ENCODE results near the gene CCP110.
A peak's percentile ranks its signal among the peaks of the same experiment; 100 is the strongest.
"Not testable (repeated sequence)": the region's sequence is repeated elsewhere in the genome, so short reads cannot be mapped to it uniquely, and the experiment has no call there.

CCP110 gene

DNA sequence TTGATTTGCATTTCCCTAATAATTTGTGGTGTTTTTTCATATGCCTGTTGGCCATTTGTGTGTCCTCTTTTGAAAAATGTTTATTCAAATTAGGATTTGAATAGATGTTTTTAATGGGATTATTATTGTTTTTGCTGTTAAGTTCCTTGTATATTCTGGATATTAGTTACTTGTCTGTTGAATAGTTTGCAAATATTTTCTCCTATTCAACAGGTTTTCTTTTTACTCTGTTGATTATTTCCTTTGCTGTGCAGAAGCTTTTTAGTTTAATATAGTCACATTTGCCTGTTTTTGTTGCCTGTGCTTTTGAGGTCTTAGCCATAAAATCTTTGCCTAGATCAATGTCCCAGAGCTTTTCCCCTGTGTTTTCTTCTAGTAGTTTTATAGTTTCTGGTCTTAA lies 11.4 kb upstream of the CCP110 start:
- no peak for DNase-seq

DNA sequence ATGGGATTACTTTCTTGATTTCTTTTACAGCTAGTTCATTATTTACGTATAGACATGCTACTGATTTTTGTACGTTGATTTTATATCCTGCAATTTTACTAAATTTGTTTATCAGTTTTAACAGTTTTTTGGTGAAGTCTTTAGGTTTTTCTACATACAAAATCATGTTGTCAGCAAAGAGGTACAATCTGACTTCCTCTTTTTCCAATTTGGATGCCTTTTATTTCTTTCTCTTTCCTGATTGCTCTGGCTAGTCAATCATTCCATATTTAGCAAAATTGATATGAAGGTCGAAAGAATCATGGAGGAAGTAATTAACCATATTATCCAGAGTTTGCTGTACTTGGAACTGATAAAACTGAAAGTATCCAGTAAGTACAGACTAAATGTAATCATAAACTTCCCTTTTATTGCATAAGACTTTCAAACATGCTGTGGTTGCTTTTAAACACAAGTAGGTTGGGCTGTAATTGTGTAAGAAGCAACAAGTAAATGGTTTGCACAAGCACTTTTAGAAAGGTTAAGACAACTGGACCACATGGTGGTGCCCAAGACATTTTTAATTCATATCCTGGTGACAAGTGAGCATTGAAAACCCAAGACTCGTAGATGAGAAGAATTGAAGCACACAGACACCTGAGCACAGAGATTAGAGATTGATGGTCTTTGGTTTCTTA lies 10.2 kb upstream of the CCP110 start:
- no peak for DNase-seq

- no peak for DNase-seq
Measured at GRCh38 chr16:19515757-19516156, 8.0 kb upstream of the CCP110 start.

DNA sequence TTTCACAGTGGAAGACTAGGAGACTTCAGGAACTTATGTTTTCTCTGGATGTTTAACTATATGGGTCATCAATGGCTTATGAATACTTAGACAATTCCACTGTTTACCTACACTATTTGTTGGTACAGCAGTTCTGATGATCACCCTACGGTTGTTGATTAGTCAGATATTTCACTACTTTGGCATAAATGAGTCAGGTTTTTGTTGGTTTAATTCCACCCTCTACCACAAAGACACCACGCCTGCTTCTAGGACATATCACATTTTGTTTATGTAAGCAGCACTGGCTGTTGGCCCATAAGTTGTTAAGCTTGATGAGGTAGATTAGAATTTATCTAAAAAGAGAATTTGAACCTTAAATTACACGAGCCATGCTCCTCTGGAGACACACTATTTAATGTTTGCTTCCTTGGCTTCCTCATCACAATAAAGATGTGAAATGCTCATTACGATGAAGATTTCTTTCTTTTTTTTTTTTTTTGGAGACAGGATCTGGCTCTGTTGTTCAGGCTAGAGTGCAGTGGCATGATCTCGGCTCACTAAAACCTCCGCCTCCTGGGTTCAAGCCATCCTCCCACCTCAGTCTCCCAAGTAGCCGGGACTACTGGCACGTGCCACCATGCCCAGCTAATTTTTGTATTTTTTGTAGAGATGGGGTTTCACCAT lies 6.2 kb upstream of the CCP110 start:
- DNase-seq = no peak

DNA sequence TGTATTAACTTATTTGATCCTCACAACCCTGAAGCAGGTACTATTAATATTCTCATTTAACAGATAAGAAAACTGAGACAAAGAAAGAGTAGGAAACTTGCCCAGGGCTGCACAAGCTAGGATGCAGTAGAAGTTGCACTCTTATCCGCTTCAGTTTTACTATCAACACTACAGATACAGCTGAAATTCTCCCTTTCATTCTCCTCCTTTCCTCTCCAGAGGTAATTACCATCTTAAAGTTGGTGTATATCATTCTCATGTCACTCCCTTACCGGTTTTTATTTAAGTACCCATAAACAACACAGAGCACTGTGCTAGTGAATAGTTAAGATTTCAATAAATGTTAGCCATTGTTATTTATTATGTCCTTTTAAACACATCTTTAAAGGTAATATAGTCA lies 5.4 kb upstream of the CCP110 start:
- no peak for DNase-seq

DNA sequence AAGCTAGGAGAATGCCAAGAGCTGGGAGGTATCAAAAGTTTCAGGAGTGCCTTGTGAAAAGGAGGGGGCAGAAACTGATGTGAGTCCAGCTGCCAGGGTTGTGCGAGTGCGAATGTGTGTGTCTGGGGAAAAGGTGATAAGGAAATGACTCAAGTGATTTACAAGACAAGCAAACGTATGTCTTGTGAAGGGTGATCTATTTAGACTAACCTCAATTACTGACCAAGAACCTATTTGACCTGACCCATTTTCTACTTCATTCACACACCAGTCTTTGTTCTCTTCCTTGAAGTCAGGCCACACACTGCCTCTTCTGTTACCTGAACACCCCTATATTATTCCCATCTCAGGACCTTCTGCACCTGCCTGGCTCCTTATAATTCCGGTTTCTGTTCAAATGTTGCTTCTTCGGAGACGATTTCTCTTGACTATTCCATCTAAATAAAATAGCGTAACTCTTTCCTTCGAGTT lies 2.8 kb upstream of the CCP110 start:
- no peak for DNase-seq

GRCh38 chr16:19521471-19522396 lies 2.0 kb upstream of the CCP110 start, which contains the start of gene GDE1:
GDE1 (minus strand) TSS chr16:19522098; CDS start chr16:19521964, 134 bp downstream.
- peak; percentile 89 for DNase-seq

DNA sequence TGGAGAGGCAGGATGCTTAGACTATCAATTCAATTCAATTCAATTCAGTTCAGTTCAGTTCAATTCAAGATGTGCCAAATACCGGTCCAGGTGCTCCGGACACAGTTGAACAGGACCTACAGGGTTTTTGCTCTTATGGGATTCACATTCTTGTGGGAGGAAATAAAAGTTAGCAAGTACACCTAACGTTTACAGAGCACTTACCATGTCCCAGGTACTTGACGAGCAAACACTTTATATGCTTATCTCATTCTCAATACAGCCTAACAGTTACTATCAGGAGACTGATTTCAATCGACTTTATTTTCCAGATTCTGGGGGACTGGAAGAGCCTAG lies 1.4 kb upstream of the CCP110 start:
- no peak for DNase-seq

DNA sequence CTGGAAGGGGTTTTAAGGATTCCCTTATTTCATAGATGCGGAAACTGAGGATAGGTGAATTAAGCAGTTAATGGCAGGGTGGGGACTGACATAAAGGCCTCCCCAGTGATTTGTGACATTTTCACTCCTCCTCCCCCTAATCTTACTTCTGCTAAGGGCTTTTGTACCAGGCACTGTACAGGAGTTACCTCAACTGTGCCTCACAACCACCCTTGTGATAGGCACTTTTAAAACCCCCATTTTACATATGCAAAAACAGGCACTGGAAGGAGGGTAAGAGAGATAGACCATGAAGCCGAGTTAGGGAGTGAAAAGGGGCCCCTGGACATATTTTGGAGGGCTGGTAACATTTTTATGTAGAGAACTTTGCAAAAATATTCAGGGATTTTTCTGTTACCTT lies 982 bp upstream of the CCP110 start:
- no peak for DNase-seq

GRCh38 chr16:19523184-19523558 lies 571 bp upstream of the CCP110 start:
- no peak for DNase-seq

DNA sequence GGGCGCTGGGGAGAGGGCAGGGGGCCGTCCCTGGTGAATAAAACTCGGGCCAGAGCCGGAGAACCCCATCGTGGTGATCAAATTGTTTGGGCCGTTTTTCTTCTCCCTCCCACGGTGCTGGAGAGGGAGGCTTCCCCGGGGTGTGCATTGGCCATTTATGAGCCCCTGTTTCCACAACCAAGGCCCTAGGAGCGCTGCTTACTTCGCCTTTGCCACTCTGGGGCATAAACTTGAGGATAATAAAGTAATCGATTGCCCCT lies 544 bp downstream of the CCP110 start:
- DNase-seq = no peak

DNA sequence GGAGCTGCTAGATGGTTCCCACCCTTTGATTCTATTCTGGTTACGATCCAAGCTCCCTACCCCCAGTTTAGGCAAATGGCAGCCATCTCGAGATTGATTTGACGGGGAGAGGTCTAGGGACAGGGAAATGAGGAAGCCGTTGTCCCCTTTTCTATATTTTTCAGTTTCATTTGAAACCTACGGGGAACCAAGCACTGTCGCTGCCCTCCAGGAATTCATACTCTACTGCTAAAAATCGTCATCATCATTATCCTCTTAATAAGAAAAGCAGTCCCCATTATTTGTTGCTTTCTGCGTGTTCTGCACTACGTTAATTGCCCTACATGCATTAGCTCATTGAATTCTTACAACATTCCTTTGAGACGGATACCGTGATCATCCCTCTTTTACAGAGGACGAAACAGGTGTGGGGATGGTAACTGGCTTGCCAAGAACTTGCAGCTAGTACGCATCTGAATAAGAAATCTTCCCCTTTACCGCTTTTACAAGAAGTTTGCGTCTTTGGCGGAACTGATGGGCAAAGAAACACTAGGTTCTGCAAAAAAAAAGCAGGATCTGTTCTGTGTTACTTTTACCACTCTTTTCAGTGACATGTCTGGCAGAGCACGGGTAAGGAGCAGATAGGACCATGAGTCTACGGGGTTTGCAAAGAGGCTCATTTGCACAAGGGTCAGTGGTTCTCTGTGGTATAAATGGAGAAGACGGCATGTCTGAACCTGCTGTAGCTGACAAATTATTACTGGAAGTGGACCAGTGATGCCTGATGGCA lies 1.1 kb downstream of the CCP110 start:
- DNase-seq = no peak

- DNase-seq = no peak
Measured at GRCh38 chr16:19525385-19525723, 1.6 kb downstream of the CCP110 start.

DNA sequence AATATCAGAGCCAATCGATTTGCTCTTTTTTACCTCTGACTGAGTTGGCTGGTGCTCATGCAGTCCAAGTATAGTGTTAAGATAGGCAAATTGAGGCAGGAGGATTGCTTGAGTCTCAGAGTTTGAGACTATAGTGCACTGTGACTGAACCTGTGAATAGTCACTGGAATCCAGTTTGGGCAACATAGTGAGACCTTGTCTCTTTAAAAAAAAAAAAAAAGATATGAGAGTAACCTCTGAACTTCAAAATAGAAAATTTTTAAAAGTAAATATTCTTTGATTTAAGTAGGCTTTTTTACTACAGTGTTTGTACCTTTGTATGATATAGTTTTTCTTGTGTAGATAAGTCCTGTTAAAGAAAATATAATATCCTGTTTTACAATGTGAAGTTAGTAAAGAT lies 3.4 kb downstream of the CCP110 start:
- no peak for DNase-seq

GRCh38 chr16:19528666-19529065 lies 4.9 kb downstream of the CCP110 start:
- DNase-seq = no peak

DNA sequence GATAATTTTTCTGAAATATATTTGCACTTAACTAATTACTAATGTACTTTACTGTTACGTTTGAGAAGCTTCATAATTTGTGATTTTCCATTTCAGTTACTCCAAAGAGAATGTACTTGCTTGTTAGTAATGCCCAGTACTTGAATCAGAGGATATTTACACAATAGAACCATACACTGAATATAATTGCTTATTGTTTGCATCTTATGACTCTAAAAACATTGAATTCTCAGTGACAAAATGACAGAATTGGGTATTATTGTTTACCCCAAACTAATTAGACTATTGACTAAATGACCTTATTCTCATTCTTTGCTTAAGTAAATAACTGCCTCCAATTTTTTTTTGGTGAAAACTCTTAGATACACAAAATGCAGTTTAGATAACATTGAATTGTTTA lies 8.9 kb downstream of the CCP110 start:
- DNase-seq = no peak

GRCh38 chr16:19540241-19540970 lies 16.7 kb downstream of the CCP110 start:
- no peak for DNase-seq

GRCh38 chr16:19542138-19542821 lies 18.5 kb downstream of the CCP110 start:
- DNase-seq = no peak

DNA sequence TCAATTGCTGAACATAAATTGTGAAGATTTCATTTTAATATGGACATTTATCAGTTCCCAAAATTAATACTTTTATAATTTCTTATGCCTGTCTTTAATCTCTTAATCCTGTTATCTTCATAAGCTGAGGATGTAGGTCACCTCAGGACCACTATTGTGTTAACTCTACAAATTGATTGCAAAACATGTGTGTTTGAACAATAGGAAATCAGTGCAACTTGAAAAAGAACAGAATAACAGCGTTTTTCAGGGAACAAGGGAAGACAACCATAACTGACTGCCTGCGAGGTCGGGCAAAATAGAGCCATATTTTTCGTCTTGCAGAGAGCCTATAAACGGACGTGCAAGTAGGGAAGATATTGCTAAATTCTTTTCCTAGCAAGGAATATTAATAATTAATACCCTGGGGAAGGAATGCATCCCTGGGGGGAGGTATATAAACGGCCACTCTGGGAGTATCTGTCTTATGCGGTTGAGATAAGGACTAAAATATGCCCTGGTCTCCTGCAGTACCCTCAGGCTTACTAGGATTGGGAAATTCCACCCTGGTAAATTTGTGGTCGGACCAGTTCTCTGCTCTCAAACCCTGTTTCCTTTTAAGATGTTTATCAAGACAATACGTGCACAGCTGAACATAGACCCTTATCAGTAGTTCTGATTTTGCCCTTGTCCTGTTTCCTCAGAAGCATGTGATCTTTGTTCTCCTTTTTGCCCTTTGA lies 19.7 kb downstream of the CCP110 start:
- not testable (repeated sequence) for DNase-seq

DNA sequence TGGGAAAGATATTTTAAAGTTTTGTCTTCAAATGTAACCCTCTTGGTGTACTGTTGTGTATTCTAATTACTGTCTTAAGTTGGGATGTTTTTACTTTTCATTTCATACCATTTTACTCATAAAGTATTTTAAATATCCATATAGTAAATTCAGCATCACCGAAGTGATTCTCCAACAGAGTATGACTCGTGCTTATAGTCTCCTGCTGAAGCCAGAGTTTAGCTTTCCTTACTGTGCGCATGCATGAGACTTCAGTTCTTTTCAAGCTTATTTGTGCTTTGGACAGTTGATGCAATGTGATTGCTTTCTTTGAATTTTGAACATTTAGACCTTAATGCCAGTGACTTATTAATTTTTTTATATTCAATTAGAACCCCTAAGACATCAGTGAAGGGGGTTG lies 24.4 kb downstream of the CCP110 start:
- no peak for DNase-seq

DNA sequence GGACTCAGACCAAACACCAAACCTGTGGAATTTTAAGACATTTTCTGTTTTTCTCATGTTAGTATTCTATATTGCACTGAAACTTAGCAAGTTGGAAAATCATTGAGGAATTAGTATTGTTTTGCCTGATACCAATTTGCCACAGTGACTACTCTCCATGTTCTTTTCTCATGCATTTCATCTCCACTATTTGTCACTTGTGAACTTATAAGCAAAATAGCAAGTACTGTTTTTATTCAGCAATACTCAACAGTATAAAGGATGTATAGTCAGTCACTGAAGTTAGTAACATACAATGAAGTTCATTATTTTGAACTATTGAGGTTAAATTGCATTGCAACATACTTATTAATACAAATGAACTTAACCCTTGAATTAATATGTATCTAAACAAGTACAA lies 25.9 kb downstream of the CCP110 start:
- DNase-seq = no peak

Data from fibroblast of upper back skin (primary cell).